ENCODE measurements around the gene DSCAML1. TPM values are rescaled to one million over a fixed set of nuclear protein-coding genes. Genes with fewer than 3 reads are reported as not detected.
A peak's percentile ranks its signal among the peaks of the same experiment; 100 is the strongest.

Gene DSCAML1
- total and polyA plus RNA-seq, 4 donors, result 0.18 to 1.5 (median 1.1) TPM

DNA sequence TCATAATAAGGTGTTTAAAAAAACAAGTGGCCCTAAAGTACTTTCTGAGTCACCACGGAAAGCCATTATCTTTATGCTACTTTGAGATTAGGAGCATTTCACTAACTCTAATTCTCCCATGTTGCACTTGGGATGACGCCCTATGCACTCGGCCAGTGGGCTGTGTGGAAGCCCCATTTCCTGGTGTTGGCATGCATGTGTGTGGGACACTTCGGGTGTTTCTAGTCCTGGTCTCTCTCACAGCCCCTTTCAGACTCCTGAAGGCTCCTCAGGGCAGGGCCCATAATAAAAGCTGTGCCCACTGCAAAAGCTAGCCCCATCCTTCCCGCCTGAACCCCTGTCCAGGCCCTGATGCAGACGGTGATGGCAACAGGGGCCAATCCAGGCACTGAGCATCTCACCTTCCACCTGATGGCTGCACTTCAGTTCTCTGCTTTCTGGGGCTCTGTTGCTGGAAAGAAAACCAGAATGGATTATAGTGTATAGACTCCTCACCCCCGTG lies 42.4 kb upstream of the DSCAML1 start:
- DNase-seq, result no peak
- H3K27ac ChIP-seq (ENCODE audit: low read depth in 1 of 2, low read length in 1 of 2), result no peak overlapping the region
- H3K4me1 ChIP-seq (ENCODE audit: control insufficient read depth in 5 of 5, insufficient read depth in 5 of 5, low read length in 5 of 5), result peaks cover 0 to 8% (median 4%) of the 10 kb centered on the region in 5 donors

DNA sequence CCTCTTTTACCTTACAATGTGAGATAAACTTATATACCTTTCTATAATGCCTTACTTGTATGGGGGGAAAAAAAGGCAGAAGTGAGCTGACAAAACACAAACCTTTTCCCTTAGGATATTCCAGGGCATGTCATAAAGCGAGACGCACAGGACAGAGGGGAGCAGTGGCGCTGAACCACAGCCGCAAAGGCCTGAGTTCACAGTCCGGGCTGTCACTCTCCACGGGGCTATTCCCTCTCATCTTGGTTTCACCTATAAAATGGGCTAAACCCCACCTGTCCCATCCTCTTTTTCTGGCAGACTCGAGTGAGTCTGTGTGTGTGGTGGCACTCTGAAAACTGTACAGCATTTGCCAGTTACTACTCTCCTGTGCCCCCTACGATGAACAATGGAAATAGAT lies 41.9 kb upstream of the DSCAML1 start:
- Histone ChIP-seq H3K9me3 (ENCODE audit: control insufficient read depth in 4 of 4, insufficient read depth in 3 of 4, low read length in 3 of 4) (no peaks in the 10 kb centered on the region), H3K27ac (ENCODE audit: low read depth in 1 of 2, low read length in 1 of 2) (no peak overlapping the region), H3K4me3 (no peak overlapping the region), H3K36me3 (ENCODE audit: control insufficient read depth in 4 of 4, insufficient read depth in 4 of 4, low read length in 4 of 4) (peaks cover 0 to 17% (median 14%) of the 10 kb centered on the region in 4 donors), H3K4me1 (ENCODE audit: control insufficient read depth in 5 of 5, insufficient read depth in 5 of 5, low read length in 5 of 5) (peaks cover 0 to 8% (median 4%) of the 10 kb centered on the region in 5 donors), H3K27me3 (ENCODE audit: control insufficient read depth in 3 of 3, insufficient read depth in 3 of 3, low read length in 2 of 3) (no peaks in the 10 kb centered on the region), H3K9ac (ENCODE audit: insufficient read depth in 1 of 2, low read length in 2 of 2) (no peak overlapping the region)
- 79 to 91% methylated on average over 8 of the region's 8 CpGs for WGBS, 2 donors
- DNase-seq, result no peak
- TF ChIP-seq, protein P1, sequence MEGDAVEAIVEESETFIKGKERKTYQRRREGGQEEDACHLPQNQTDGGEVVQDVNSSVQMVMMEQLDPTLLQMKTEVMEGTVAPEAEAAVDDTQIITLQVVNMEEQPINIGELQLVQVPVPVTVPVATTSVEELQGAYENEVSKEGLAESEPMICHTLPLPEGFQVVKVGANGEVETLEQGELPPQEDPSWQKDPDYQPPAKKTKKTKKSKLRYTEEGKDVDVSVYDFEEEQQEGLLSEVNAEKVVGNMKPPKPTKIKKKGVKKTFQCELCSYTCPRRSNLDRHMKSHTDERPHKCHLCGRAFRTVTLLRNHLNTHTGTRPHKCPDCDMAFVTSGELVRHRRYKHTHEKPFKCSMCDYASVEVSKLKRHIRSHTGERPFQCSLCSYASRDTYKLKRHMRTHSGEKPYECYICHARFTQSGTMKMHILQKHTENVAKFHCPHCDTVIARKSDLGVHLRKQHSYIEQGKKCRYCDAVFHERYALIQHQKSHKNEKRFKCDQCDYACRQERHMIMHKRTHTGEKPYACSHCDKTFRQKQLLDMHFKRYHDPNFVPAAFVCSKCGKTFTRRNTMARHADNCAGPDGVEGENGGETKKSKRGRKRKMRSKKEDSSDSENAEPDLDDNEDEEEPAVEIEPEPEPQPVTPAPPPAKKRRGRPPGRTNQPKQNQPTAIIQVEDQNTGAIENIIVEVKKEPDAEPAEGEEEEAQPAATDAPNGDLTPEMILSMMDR (IDR thresholded peaks at IDR 0.05; ENCODE audit: control extremely low read depth, extremely low read depth), result no peak
- ATAC-seq (ENCODE audit: insufficient read depth, low FRiP score), result no peak

More for the DNA sequence above, 42.4 kb upstream of the DSCAML1 start:
- 79 to 80% methylated on average over 7 of the region's 7 CpGs for WGBS, 2 donors
- Histone ChIP-seq H3K9me3 (ENCODE audit: control insufficient read depth in 4 of 4, insufficient read depth in 3 of 4, low read length in 3 of 4) (no peaks in the 10 kb centered on the region), H3K27me3 (ENCODE audit: control insufficient read depth in 3 of 3, insufficient read depth in 3 of 3, low read length in 2 of 3) (no peaks in the 10 kb centered on the region), H3K9ac (ENCODE audit: insufficient read depth in 1 of 2, low read length in 2 of 2) (no peak overlapping the region), H3K36me3 (ENCODE audit: control insufficient read depth in 4 of 4, insufficient read depth in 4 of 4, low read length in 4 of 4) (peaks cover 0 to 17% (median 14%) of the 10 kb centered on the region in 4 donors), H3K4me3 (no peak overlapping the region)
- ATAC-seq (ENCODE audit: insufficient read depth, low FRiP score), result no peak
- TF ChIP-seq, protein P1 (IDR thresholded peaks at IDR 0.05; ENCODE audit: control extremely low read depth, extremely low read depth), result no peak

DNA sequence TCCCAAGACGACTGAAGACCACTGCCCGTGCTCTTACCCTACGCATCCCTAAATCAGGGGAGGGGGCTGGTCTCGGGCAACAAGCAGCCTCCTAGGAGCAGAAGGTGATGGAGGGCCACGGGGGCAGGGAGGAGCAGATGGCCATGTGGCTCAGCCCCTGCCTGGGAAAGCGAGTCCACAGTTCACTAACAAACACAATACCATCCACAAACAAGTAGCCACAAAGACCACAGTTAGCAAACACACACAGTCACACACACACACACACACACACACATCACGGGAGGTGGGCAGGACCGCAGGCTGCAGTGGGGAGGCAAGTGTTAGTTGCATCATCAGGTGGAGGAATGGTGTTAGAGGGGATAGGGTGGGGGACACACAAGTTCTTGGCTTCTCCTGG lies 40.8 kb upstream of the DSCAML1 start:
- no peaks in the 10 kb centered on the region for H3K27me3 ChIP-seq (ENCODE audit: control insufficient read depth in 3 of 3, insufficient read depth in 3 of 3, low read length in 2 of 3)
- no peak overlapping the region for H3K27ac ChIP-seq (ENCODE audit: low read depth in 1 of 2, low read length in 1 of 2)
- H3K36me3 ChIP-seq (ENCODE audit: control insufficient read depth in 4 of 4, insufficient read depth in 4 of 4, low read length in 4 of 4), result peaks cover 0 to 17% (median 14%) of the 10 kb centered on the region in 4 donors
- no peak overlapping the region for H3K9ac ChIP-seq (ENCODE audit: insufficient read depth in 1 of 2, low read length in 2 of 2)
- TF ChIP-seq, protein P1 (IDR thresholded peaks at IDR 0.05; ENCODE audit: control extremely low read depth, extremely low read depth), result no peak
- DNase-seq (peak in 1 of 3 donors; percentile 7), ATAC-seq (ENCODE audit: insufficient read depth, low FRiP score) (no peak)
- peaks cover 0 to 14% (median 0%) of the 10 kb centered on the region in 5 donors for H3K4me1 ChIP-seq (ENCODE audit: control insufficient read depth in 5 of 5, insufficient read depth in 5 of 5, low read length in 5 of 5)
- H3K4me3 ChIP-seq, result no peak overlapping the region
- no peaks in the 10 kb centered on the region for H3K9me3 ChIP-seq (ENCODE audit: control insufficient read depth in 4 of 4, insufficient read depth in 3 of 4, low read length in 3 of 4)
- WGBS, 2 donors, result 75 to 77% methylated on average over 8 of the region's 8 CpGs
